K562 (cell line): ENCODE data around the gene RUNDC3A. TPM values are rescaled to one million over a fixed set of nuclear protein-coding genes. Genes with fewer than 3 reads are reported as not detected.

ENCODE experiments used
- ARID1B ChIP-seq: fragments of 450-650 bp; IDR thresholded peaks from 2 replicates; pipeline ENCODE4 v1.6.1; 2016; ENCODE audit warnings: antibody characterized with exemption, mild to moderate bottlenecking, inconsistent platforms
- ATF7 ChIP-seq: fragments of 450-650 bp; IDR thresholded peaks from 2 replicates; pipeline ENCODE4 v1.7.1; 2014; ENCODE audit warnings: mild to moderate bottlenecking, moderate library complexity
- CREB1 ChIP-seq, 2 experiments: sonication (generic) in 1 of 2; formaldehyde crosslinking in 1 of 2; IDR thresholded peaks; 2 replicates each; pipeline versions ENCODE4 v1.6.1 to v1.8.0; 2012 to 2022; ENCODE audit warnings: inconsistent platforms in 1 of 2, mild to moderate bottlenecking in 1 of 2, missing genetic modification reagents in 1 of 2, moderate library complexity in 1 of 2
- CSDE1 ChIP-seq, 2 experiments: fragments of 450-650 bp; IDR thresholded peaks; 2 replicates each; pipeline ENCODE4 v1.6.1; 2016; ENCODE audit warnings: mild to moderate bottlenecking in 1 of 2
- CXXC5 ChIP-seq: fragments of 250-450 bp; sonication (Bioruptor Pico); IDR thresholded peaks from 2 replicates; pipeline ENCODE4 v1.8.0; 2022; ENCODE audit warnings: inconsistent platforms, mild to moderate bottlenecking, moderate library complexity
- GABPA ChIP-seq: fragments of 200-800 bp; sonication (Bioruptor generic); conservative IDR thresholded peaks from 2 replicates; pipeline ENCODE4 v1.6.1; 2016; ENCODE audit warnings: low read depth, missing genetic modification characterization, missing compliant biosample characterization
- HDAC2 ChIP-seq: fragments of 450-650 bp; IDR thresholded peaks from 2 replicates; pipeline ENCODE4 v1.6.1; 2016; ENCODE audit warnings: mild to moderate bottlenecking
- HNRNPH1 ChIP-seq: fragments of 200-400 bp; formaldehyde crosslinking; optimal IDR thresholded peaks from 2 replicates; pipeline ENCODE3; 2017; ENCODE audit warnings: low read depth, mild to moderate bottlenecking, low read length, moderate library complexity
- KLF6 ChIP-seq: fragments of 250-450 bp; sonication (Bioruptor Pico); IDR thresholded peaks from 2 replicates; pipeline ENCODE4 v1.4.0; 2020; ENCODE audit warnings: mild to moderate bottlenecking, moderate library complexity, borderline replicate concordance
- NFATC3 ChIP-seq: fragments of 450-650 bp; IDR thresholded peaks from 2 replicates; pipeline ENCODE4 v1.6.1; 2017; ENCODE audit warnings: mild to moderate bottlenecking
- NFIX ChIP-seq: fragments of 250-450 bp; sonication (Bioruptor Pico); IDR thresholded peaks from 2 replicates; pipeline ENCODE4 v1.4.0; 2020; ENCODE audit warnings: low read depth, mild to moderate bottlenecking, moderate library complexity
- NR1H2 ChIP-seq: sonication (generic); formaldehyde crosslinking; IDR thresholded peaks from 2 replicates; pipeline ENCODE4 v1.4.0; 2020; ENCODE audit warnings: mild to moderate bottlenecking, missing genetic modification reagents
- POU5F1 ChIP-seq: fragments of 150-350 bp; IDR thresholded peaks from 2 replicates; pipeline ENCODE4 v1.6.1; 2014; ENCODE audit warnings: borderline replicate concordance, low read length, low read depth, mild to moderate bottlenecking; ENCODE audit not compliant: partially characterized antibody
- PPARD ChIP-seq: fragments of 250-450 bp; sonication (Bioruptor Pico); IDR thresholded peaks from 2 replicates; pipeline ENCODE4 v1.8.0; 2022; ENCODE audit warnings: inconsistent platforms, mild to moderate bottlenecking, moderate library complexity
- PTRF ChIP-seq: fragments of 450-650 bp; IDR thresholded peaks from 2 replicates; pipeline ENCODE4 v1.6.1; 2016; ENCODE audit warnings: mild to moderate bottlenecking, missing genetic modification characterization, missing compliant biosample characterization
- PURB ChIP-seq: sonication (generic); formaldehyde crosslinking; IDR thresholded peaks from 2 replicates; pipeline ENCODE4 v1.9.0; 2021; ENCODE audit warnings: low read depth, mild to moderate bottlenecking, missing genetic modification reagents
- RHOXF2B ChIP-seq: fragments of 250-450 bp; sonication (Bioruptor Pico); conservative IDR thresholded peaks from 2 replicates; pipeline ENCODE4 v1.5.1; 2021
- SAFB ChIP-seq: fragments of 200-400 bp; formaldehyde crosslinking; IDR thresholded peaks from 2 replicates; pipeline ENCODE4 v1.6.1; 2017; ENCODE audit warnings: low read depth, low read length, borderline replicate concordance
- SAFB2 ChIP-seq: fragments of 200-400 bp; formaldehyde crosslinking; IDR thresholded peaks from 2 replicates; pipeline ENCODE4 v1.6.1; 2018; ENCODE audit warnings: borderline replicate concordance, low read length, low read depth, moderate library complexity; ENCODE audit not compliant: severe bottlenecking
- TCF3 ChIP-seq: sonication (generic); formaldehyde crosslinking; IDR thresholded peaks from 2 replicates; pipeline ENCODE4 v1.4.0; 2020; ENCODE audit warnings: mild to moderate bottlenecking, missing genetic modification reagents
- ZNF174 ChIP-seq: fragments of 250-450 bp; sonication (Bioruptor Pico); IDR thresholded peaks from 2 replicates; pipeline ENCODE4 v1.4.0; 2020; ENCODE audit warnings: mild to moderate bottlenecking
- ZNF57 ChIP-seq: fragments of 450-650 bp; formaldehyde crosslinking; IDR thresholded peaks from 2 replicates; pipeline ENCODE4 v1.4.0; 2020; ENCODE audit warnings: mild to moderate bottlenecking, moderate library complexity
- polyA plus RNA-seq, 8 experiments: library from polyadenylated mRNA; depleted of rRNA in 4 of 8; stranded (reverse) in 5 of 8; unstranded in 3 of 8; fragments of >200 nt; fragmentation: Nextera tagmentation in 2 of 8; fragmentation: Illumina TruSeq in 1 of 8; extraction: Ambion mirVana in 2 of 8; extraction: Trizol in 1 of 8; gene quantifications; 2 replicates each; pipeline versions ENCODE4 v1.2.1 to v1.2.3, GENCODE V29; 2011 to 2014; ENCODE audit warnings: inconsistent platforms in 1 of 8, missing spikeins in 1 of 8
- total RNA-seq, 7 experiments: library from RNA; depleted of rRNA in 6 of 7; stranded (reverse); fragments of >200 nt in 6 of 7; fragmentation: Illumina TruSeq in 2 of 7; extraction: Trizol in 2 of 7; gene quantifications; 2 replicates each; pipeline versions ENCODE4 v1.2.1 to v1.2.3, GENCODE V29; 2011 to 2021; ENCODE audit warnings: low replicate concordance in 1 of 7
- TF ChIP-seq, protein P1 (sequence below): fragments of 150-350 bp; conservative IDR thresholded peaks from 2 replicates; pipeline ENCODE4 v1.6.1; 2014; ENCODE audit warnings: low read length
- TF ChIP-seq, protein P2 (sequence below): fragments of 450-650 bp; IDR thresholded peaks from 2 replicates; pipeline ENCODE4 v1.6.1; 2016
- TF ChIP-seq, protein P3 (sequence below): fragments of 200-800 bp; sonication (Bioruptor generic); IDR thresholded peaks from 2 replicates; pipeline ENCODE4 v1.6.1; 2017; ENCODE audit warnings: missing genetic modification characterization, missing compliant biosample characterization

RUNDC3A gene
- total and polyA plus RNA-seq, 9 of the 15 experiments (the other 6 are each of a cell fraction or from before 2014, with no cell fraction given), result not detected

DNA sequence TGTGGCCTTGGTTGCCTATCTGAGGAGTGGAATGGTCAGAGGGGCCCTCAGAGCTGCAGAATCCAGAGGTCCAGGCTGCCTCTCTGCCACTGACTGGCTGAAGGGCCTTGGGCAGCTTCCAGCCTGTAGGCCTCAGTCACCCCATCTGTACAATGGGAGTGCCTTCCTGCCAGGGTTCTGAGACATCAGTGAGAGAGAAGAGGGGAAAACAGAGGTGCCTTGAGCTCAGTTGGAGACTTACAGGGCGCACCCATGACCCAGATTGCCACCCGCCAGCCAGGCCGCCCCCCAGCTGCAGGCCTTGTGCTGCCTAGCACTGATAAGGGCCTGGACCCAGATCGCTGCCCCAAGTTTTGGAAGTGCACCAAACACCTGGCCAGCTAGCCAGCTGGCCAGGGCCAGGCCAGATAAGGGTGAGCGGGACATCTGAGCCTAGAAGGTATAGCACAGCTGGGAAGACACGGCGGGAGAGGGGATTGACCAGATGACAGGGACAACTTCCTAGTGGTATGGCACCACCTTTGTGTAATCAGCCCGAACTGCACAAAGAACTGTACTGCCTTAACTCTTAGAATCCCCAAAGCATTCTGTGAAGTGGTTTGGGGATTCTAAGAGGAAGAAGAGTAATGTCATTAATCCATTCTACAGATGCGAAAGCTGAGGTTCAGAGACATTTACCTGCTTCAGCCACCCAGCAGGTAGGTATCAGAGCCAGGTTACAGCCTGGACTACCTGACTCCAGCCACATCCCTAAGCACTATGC, 41.8 kb upstream of the RUNDC3A start (continued):
- TF ChIP-seq, protein P1, sequence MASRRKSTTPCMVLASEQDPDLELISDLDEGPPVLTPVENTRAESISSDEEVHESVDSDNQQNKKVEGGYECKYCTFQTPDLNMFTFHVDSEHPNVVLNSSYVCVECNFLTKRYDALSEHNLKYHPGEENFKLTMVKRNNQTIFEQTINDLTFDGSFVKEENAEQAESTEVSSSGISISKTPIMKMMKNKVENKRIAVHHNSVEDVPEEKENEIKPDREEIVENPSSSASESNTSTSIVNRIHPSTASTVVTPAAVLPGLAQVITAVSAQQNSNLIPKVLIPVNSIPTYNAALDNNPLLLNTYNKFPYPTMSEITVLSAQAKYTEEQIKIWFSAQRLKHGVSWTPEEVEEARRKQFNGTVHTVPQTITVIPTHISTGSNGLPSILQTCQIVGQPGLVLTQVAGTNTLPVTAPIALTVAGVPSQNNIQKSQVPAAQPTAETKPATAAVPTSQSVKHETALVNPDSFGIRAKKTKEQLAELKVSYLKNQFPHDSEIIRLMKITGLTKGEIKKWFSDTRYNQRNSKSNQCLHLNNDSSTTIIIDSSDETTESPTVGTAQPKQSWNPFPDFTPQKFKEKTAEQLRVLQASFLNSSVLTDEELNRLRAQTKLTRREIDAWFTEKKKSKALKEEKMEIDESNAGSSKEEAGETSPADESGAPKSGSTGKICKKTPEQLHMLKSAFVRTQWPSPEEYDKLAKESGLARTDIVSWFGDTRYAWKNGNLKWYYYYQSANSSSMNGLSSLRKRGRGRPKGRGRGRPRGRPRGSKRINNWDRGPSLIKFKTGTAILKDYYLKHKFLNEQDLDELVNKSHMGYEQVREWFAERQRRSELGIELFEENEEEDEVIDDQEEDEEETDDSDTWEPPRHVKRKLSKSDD, result no peak
- peak; percentile 32; the same call in 1 of the 2 replicates for TF ChIP-seq NFIX (CRISPR knock-in tag)
- TF ChIP-seq, protein P2, sequence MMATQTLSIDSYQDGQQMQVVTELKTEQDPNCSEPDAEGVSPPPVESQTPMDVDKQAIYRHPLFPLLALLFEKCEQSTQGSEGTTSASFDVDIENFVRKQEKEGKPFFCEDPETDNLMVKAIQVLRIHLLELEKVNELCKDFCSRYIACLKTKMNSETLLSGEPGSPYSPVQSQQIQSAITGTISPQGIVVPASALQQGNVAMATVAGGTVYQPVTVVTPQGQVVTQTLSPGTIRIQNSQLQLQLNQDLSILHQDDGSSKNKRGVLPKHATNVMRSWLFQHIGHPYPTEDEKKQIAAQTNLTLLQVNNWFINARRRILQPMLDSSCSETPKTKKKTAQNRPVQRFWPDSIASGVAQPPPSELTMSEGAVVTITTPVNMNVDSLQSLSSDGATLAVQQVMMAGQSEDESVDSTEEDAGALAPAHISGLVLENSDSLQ, result no peak
- peak; percentile 70; the same call in 1 of the 2 replicates for TF ChIP-seq ATF7
- TF ChIP-seq KLF6 (CRISPR knock-in tag), result no peak; the same call in 1 of the 2 replicates
- TF ChIP-seq SAFB2, result no peak
- TF ChIP-seq PURB (CRISPR knock-in tag), result no peak
- TF ChIP-seq CREB1 (IDR thresholded peaks at IDR 0.05), result peak; percentile 81
- TF ChIP-seq CREB1 (CRISPR knock-in tag; IDR thresholded peaks at IDR 0.05), result peak; percentile 54; the same call in 1 of the 2 replicates
- peak; percentile 99 for TF ChIP-seq ARID1B
- TF ChIP-seq ZNF174 (CRISPR knock-in tag), result no peak
- TF ChIP-seq, protein P3, sequence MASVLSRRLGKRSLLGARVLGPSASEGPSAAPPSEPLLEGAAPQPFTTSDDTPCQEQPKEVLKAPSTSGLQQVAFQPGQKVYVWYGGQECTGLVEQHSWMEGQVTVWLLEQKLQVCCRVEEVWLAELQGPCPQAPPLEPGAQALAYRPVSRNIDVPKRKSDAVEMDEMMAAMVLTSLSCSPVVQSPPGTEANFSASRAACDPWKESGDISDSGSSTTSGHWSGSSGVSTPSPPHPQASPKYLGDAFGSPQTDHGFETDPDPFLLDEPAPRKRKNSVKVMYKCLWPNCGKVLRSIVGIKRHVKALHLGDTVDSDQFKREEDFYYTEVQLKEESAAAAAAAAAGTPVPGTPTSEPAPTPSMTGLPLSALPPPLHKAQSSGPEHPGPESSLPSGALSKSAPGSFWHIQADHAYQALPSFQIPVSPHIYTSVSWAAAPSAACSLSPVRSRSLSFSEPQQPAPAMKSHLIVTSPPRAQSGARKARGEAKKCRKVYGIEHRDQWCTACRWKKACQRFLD (CRISPR knock-in tag), result peak; percentile 97
- TF ChIP-seq PTRF (tag), result no peak
- TF ChIP-seq SAFB, result no peak
- TF ChIP-seq CSDE1 (IDR thresholded peaks at IDR 0.05), result no peak
- no peak for TF ChIP-seq PPARD
- TF ChIP-seq GABPA (tag), result no peak
- TF ChIP-seq NFATC3, result peak; percentile 75; the same call in 1 of the 2 replicates
- TF ChIP-seq ZNF57 (CRISPR knock-in tag), result no peak
- TF ChIP-seq HDAC2, result peak; percentile 82
- peak; percentile 96 for TF ChIP-seq CXXC5 (CRISPR knock-in tag)
- no peak for TF ChIP-seq HNRNPH1
- 0 out of 2 replicates have a peak, but pooled peaks have one; percentile 69 for TF ChIP-seq NR1H2 (CRISPR knock-in tag)
- TF ChIP-seq POU5F1, result no peak
- 0 out of 2 replicates have a peak, but pooled peaks have one; percentile 33 for TF ChIP-seq RHOXF2B (CRISPR knock-in tag)
- TF ChIP-seq TCF3 (CRISPR knock-in tag), result peak; percentile 100
